Stimulated activated naive CD4-positive, alpha-beta T cell (primary cell): ENCODE results near the gene TMTC2.

Experiments
- DNase-seq, 6 experiments: peaks; one replicate each; lab custom pipeline; 2025; lab: John Stamatoyannopoulos, UW

TMTC2 gene

GRCh38 chr12:83140135-83140534 lies 453.4 kb downstream of the TMTC2 start:
- DNase-seq, result no peak

DNA sequence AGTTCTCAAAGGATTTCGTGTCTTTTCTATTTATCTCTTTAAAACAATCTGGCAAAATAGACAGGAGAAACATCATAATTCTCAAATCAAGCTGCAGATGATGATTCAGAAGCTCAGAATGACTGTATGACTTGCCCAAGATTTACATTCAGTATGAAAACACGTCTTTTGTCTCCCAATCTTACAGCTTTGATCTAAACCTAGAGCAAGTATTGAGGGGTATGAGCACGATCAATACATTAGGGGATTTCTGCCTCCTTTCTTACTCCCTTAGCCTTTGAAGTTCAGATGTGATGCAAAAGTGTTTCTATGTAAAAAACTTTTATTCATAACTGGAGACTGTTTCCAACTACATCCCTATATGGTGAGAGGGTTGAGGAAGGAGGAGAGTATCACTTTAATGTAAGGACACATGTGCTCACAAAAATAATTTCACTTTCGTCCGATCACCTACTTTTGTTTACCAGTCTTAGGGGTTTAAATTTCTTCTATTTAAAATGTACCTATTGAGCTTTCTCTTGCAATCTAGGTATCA lies 454.8 kb downstream of the TMTC2 start:
- DNase-seq, result no peak

DNA sequence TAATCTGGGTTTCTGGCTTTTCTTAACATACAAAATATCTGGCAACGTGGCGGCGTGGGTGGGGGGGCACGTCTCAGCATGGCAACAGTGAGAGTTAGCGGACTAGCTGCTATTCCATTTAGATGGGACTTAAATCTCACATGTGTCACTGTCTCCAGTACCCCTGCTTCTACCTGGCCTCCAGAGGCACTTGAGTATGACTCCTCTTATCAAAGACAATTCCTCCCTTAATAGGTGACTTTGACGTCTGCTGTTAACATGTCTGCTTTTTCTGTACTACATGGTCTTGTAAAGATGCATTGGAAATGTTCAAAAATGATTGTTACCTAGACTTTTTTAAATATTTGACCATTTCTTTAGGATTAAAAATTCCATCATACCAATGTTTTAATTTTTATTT lies 456.2 kb downstream of the TMTC2 start:
- no peak for DNase-seq

- DNase-seq, result no peak
Measured at GRCh38 chr12:83143950-83144349, 457.2 kb downstream of the TMTC2 start.

DNA sequence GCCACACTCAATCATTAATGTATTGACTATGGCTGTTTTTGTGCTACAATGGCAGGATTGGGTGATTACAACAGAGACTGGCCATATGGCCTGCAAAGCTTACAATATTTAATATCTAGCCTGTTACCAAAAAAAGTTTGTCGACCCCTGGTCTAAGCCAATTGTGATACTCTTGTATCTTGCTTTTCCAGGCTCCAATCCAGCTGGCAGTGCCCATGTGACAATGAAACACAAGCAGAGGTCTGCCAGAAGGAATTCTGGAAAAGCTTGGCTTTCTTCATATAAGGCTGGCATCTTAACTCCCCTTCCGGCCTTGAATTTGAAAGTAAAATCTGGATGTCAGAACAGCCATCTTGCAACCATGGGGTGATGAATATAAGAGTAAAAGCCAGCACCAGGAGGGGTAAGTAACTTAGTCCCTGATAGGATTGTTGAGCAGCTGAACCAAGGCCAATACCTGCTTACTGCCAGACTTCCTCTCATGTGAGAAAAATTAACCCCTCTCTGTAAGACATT lies 458.7 kb downstream of the TMTC2 start:
- no peak for DNase-seq

DNA sequence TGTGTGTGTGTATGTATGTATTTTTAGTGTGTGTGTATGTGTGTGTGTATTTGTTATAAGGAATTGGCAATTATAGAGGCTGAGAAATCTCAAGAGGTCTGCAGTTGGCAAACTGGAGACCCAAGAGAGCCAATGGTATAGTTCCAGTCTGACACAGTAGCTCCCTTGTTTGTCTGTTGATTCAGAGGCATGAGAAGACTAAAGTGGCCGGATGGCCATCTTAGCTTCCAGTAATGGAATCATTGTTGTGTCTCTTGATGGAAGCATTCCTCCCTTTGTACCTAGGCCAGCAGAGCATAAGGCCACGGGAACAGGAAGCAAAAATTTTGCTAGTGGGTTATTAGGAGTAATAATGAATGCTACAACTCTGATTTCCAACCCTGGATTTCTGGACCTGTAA lies 460.6 kb downstream of the TMTC2 start:
- DNase-seq, result no peak

DNA sequence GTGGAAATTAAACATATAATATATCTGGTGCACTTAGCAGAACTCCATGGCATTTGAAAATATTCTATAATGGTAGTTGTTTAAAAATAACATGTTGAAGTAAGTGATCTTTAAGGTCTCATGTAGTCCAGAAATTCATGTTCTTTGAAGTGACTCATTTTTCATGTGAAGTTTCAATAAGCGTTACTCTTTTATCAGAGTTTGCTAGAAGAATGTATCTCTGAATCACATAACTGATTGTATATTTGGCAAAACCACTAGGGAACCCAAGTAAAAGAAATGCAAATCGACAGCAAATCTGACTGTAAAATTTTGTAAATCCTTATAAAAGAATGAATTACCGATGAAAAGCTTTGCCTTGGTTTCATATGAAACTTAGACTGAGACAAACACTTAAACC lies 463.3 kb downstream of the TMTC2 start:
- no peak for DNase-seq

DNA sequence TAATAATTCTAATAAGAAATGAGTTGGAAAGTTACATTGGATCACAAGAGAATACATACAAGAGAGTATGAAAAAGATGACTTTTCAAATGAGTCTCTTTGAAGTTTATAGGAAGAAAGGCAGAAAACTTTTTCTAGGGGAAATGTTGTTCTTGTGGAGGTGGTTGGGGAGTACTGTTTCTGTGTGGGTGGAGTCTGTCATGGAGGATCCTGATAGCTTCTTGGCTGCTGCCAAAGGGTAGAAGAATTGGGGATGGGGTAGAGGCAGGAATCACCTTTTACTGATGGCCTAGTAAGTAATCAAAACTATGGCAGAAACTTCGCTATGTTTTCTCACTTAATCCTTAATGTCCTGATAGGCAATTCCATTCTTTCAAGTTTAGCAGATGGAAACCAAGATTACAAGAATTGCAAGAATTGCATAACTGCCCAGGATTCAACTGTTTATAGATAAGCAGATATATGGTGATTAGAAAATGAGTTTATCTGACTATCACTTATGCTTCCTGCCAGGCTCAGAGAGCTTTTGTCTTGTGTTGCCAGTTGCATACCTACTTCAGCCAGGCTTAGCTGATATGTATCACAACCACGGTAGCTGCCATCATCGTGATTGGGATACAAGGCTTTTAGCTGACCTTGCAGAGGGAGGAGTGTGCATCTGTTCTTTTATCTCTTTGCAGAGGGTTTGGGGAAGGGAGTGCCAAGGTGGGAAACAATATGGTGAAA lies 463.9 kb downstream of the TMTC2 start:
- no peak for DNase-seq

GRCh38 chr12:83153177-83153576 lies 466.5 kb downstream of the TMTC2 start:
- DNase-seq, result no peak

DNA sequence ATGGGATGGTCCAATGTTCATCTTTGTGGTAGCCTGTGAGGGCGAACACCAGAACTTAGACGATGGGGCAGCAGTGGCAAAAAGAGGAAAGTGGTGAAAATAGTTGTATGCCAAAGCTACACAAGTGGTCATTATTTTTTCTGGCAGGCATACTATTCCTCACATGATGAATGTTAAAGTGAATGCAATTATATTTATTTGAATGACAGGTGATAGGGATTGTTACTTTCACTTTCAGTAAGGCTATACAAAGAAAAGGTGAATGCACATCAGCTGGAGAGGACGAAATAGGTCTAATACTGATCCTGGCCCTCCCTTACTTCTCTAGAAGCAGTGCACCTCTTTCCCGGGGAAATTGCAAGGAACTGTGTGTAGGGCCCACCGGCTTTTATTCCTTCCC lies 470.1 kb downstream of the TMTC2 start:
- no peak for DNase-seq

GRCh38 chr12:83157604-83158003 lies 470.9 kb downstream of the TMTC2 start:
- DNase-seq, result no peak

DNA sequence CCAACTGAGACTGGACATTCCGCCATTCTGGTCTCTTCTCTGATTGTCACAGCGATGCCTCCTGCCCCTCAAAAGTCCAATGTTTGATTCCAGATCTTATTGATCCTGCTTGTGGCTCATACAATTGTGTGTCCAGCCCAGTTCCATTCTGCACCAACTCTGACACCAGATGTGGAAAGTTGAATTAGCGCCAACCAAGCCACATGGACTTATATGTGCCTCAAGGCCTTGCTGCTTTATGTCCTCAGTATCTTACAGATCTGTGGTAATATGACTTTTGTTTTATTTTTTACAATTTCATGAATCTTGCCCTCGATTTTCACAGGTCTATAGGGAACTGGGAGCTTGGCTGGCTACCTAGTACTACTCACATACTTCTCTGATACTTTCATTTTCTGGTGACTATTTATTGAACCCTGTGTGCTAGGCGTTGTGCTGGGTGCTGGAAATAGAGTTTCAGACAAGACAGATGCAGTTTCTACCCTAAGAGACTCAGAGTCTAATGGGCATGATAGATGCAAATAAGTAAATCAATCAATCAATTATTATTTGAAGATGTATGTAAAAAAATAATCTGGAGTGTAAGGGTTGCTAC lies 472.0 kb downstream of the TMTC2 start:
- no peak for DNase-seq

DNA sequence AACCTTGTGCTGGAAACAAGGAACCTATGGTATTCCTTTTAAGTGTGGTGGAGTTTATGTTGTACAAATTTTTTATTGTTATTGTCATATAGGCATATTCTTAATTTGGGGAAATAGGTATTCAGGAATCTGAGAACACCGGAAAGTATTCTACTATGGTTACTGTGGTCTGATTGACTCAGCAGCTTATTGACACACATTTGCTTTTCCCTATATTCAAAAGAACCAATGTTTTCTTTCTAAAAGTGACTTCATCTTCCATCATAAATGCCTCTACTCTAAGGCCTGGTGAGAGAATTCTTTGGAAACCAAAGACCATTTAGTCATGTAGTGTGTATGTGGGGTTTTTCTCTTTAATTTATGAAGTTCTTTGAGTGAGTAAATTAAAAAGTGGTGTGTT lies 474.8 kb downstream of the TMTC2 start:
- no peak for DNase-seq

GRCh38 chr12:83168751-83169150 lies 482.0 kb downstream of the TMTC2 start:
- DNase-seq, result no peak

GRCh38 chr12:83172441-83172840 lies 485.7 kb downstream of the TMTC2 start:
- DNase-seq, result no peak

GRCh38 chr12:83172866-83173649 lies 486.4 kb downstream of the TMTC2 start:
- no peak for DNase-seq

- DNase-seq, result no peak
Measured at GRCh38 chr12:83179999-83180398, 493.3 kb downstream of the TMTC2 start.

DNA sequence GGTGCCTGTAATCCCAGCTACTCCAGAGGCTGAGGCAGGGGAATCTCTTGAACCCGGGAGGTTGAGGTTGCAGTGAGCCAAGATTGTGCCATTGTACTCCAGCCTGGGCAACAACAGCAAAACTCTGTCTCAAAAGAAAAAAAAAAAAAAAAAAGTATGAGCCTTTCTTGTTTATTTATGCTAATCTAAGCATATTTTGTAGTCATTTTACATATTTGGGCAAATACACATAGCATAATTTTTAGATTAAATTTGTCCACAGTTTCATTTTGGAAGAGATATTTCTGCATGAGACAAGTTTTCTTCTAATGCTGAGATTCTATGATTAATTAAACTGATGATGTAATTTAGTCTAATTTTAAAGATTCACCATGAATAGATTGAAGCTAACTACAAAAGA lies 494.4 kb downstream of the TMTC2 start:
- no peak for DNase-seq

GRCh38 chr12:83183132-83183531 lies 496.4 kb downstream of the TMTC2 start:
- DNase-seq, result no peak
